K562 (cell line): ENCODE measurements around the gene TMC2. TPM values are rescaled to one million over a fixed set of nuclear protein-coding genes. Genes with fewer than 3 reads are reported as not detected.

Experiments
- ATAC-seq: fragments of 200-7000 bp; cut with Tn5 transposase; 3 replicates; pipeline ENCODE4 v1.9.1; 2020; ENCODE audit warnings: moderate library complexity
- BruUV-seq: library from RNA; stranded (reverse); fragments of 400-500 nt; replicated peaks from 2 replicates; lab custom pipeline; 2021; lab: Mats Ljungman, UMichigan
- CTCF ChIA-PET: fragments of 300-600 bp; formaldehyde crosslinking; extraction: SDS; loops from one replicate; lab custom pipeline; 2021; ENCODE audit warnings: low intra/inter-chr PET ratio; lab: Yijun Ruan, JAX
- POLR2A ChIA-PET: fragments of 300-600, 350-650 bp; sonication (Branson Sonifier 250); formaldehyde crosslinking; extraction: SDS; loops from one replicate; lab custom pipeline; 2021; ENCODE audit warnings: antibody characterized with exemption, inconsistent platforms; lab: Yijun Ruan, JAX
- DNase-seq, 4 experiments: peaks; one replicate each; pipeline versions ENCODE4 v3.0.0 to v3.0.0-alpha.2; 2011 to 2018; ENCODE audit warnings: low spot score in 3 of 4, mixed read lengths in 3 of 4; ENCODE audit errors: extremely low read depth in 1 of 4
- FAIRE-seq: peaks from 2 replicates; lab custom pipeline; 2011; peaks lifted over from hg19 to GRCh38; lab: Jason Lieb, UNC
- H2AFZ ChIP-seq: 2 replicates; pipeline ENCODE4 v1.6.0; 2011; ENCODE audit warnings: low read depth, low read length, control low read depth, inconsistent platforms
- H3K27ac ChIP-seq: fragments of 200-600 bp; 3 replicates; pipeline ENCODE4 v1.8.0; 2011; ENCODE audit warnings: low read depth, mild to moderate bottlenecking, control low read depth, inconsistent platforms, low read length, moderate library complexity, mixed read lengths; ENCODE audit errors: extremely low read depth
- H3K27me3 ChIP-seq, 2 experiments: fragments of 300-600 bp in 1 of 2; 2 replicates in 1 of 2; 3 replicates in 1 of 2; pipeline versions ENCODE4 v1.6.0 to v1.8.0; 2011; ENCODE audit warnings: inconsistent platforms in 2 of 2, low read length in 2 of 2, mild to moderate bottlenecking in 1 of 2, mixed read lengths in 1 of 2, moderate library complexity in 1 of 2; ENCODE audit not compliant: control insufficient read depth in 2 of 2, insufficient read depth in 2 of 2
- H3K36me3 ChIP-seq: fragments of 300-600 bp; 3 replicates; pipeline ENCODE4 v1.8.0; 2011; ENCODE audit warnings: mild to moderate bottlenecking, low read length, inconsistent platforms; ENCODE audit not compliant: control insufficient read depth, insufficient read depth
- H3K4me1 ChIP-seq, 2 experiments: fragments of 200-600 bp in 1 of 2; replicated peaks in 1 of 2; 2 replicates in 1 of 2; 3 replicates in 1 of 2; pipeline versions ENCODE4 v1.5.1 to v1.8.0; 2011; ENCODE audit warnings: inconsistent platforms in 2 of 2, low read length in 2 of 2, mild to moderate bottlenecking in 1 of 2, mixed read lengths in 1 of 2, moderate library complexity in 1 of 2; ENCODE audit not compliant: control insufficient read depth in 2 of 2, insufficient read depth in 2 of 2
- H3K4me2 ChIP-seq: 2 replicates; pipeline ENCODE4 v1.6.1; 2011; ENCODE audit warnings: low read length, control low read depth, inconsistent platforms, mixed read lengths; ENCODE audit not compliant: insufficient read depth
- H3K4me3 ChIP-seq: fragments of 200-600 bp; sonication (generic), shearing (Covaris generic); 2 replicates; pipeline ENCODE4 v1.5.1; 2016; ENCODE audit warnings: control low read depth, inconsistent platforms
- H3K79me2 ChIP-seq: fragments of 200-600 bp; 3 replicates; pipeline ENCODE4 v1.8.0; 2011; ENCODE audit warnings: low read length, inconsistent platforms; ENCODE audit not compliant: control insufficient read depth, insufficient read depth
- H3K9ac ChIP-seq, 2 experiments: 2 replicates each; pipeline versions ENCODE4 v1.6.0 to v1.6.1; 2011; ENCODE audit warnings: low read depth in 2 of 2, low read length in 2 of 2, control low read depth in 1 of 2, inconsistent platforms in 1 of 2, mild to moderate bottlenecking in 1 of 2, mixed read lengths in 1 of 2; ENCODE audit not compliant: insufficient read depth in 1 of 2
- H3K9me1 ChIP-seq: one replicate; pipeline ENCODE4 v1.6.0; 2011; ENCODE audit warnings: inconsistent platforms, mild to moderate bottlenecking, low read length, moderate library complexity; ENCODE audit not compliant: control insufficient read depth, insufficient read depth
- H3K9me3 ChIP-seq: replicated peaks from 2 replicates; pipeline ENCODE4 v1.5.1; 2011; ENCODE audit warnings: low read depth, low read length, inconsistent platforms; ENCODE audit not compliant: control insufficient read depth, insufficient read depth
- H4K20me1 ChIP-seq: replicated peaks from 2 replicates; pipeline ENCODE4 v1.6.1; 2011; ENCODE audit warnings: low read length, inconsistent platforms, mixed read lengths; ENCODE audit not compliant: control insufficient read depth, insufficient read depth
- EGR1 ChIP-seq: fragments of 450-650 bp; conservative IDR thresholded peaks from 2 replicates; pipeline ENCODE4 v1.6.1; 2017; ENCODE audit warnings: mild to moderate bottlenecking
- ZNF445 ChIP-seq: fragments of 250-450 bp; sonication (Bioruptor Pico); IDR thresholded peaks from 2 replicates; pipeline ENCODE4 v1.4.0; 2020; ENCODE audit warnings: low read depth, mild to moderate bottlenecking, moderate library complexity
- ZNF77 ChIP-seq: fragments of 250-450 bp; sonication (Bioruptor Pico); IDR thresholded peaks from 2 replicates; pipeline ENCODE4 v1.5.0; 2020
- WGBS: fragments of 100-300 bp; shearing (Covaris generic); methylation state at CpG from one replicate; pipeline ENCODE4 v1.1.6; 2016; ENCODE audit warnings: low coverage, mixed read lengths; ENCODE audit not compliant: insufficient coverage; ENCODE audit errors: missing lambda C conversion rate; 5-methylcytosine and 5-hydroxymethylcytosine counted together
- in situ Hi-C: fragments of 300-500 bp; cut with MboI; formaldehyde crosslinking; loops from 4 replicates; pipeline ENCODE4 v1.15.0; 2018; ENCODE audit warnings: inconsistent platforms, mixed read lengths
- intact Hi-C: fragments of 100-400 bp; cut with micrococcal nuclease; formaldehyde crosslinking; loops from 2 replicates; pipeline ENCODE4 v1.14.2; 2022
- polyA plus RNA-seq, 8 experiments: library from polyadenylated mRNA; depleted of rRNA in 4 of 8; stranded (reverse) in 5 of 8; unstranded in 3 of 8; fragments of >200 nt; fragmentation: Nextera tagmentation in 2 of 8; fragmentation: Illumina TruSeq in 1 of 8; extraction: Ambion mirVana in 2 of 8; extraction: Trizol in 1 of 8; gene quantifications; 2 replicates each; pipeline versions ENCODE4 v1.2.1 to v1.2.3, GENCODE V29; 2011 to 2014; ENCODE audit warnings: inconsistent platforms in 1 of 8, missing spikeins in 1 of 8
- total RNA-seq, 7 experiments: library from RNA; depleted of rRNA in 6 of 7; stranded (reverse); fragments of >200 nt in 6 of 7; fragmentation: Illumina TruSeq in 2 of 7; extraction: Trizol in 2 of 7; gene quantifications; 2 replicates each; pipeline versions ENCODE4 v1.2.1 to v1.2.3, GENCODE V29; 2011 to 2021; ENCODE audit warnings: low replicate concordance in 1 of 7
- TF ChIP-seq, protein P1 (sequence below), 2 experiments: IDR thresholded peaks in 1 of 2; conservative IDR thresholded peaks in 1 of 2; 2 replicates each; pipeline ENCODE4 v1.6.1; 2016; ENCODE audit warnings: low read depth in 2 of 2, mild to moderate bottlenecking in 1 of 2, missing compliant biosample characterization in 1 of 2, missing genetic modification characterization in 1 of 2, moderate library complexity in 1 of 2

TMC2 gene
- total and polyA plus RNA-seq, 9 of the 15 experiments (the other 6 are each of a cell fraction or from before 2014, with no cell fraction given) = not detected

DNA sequence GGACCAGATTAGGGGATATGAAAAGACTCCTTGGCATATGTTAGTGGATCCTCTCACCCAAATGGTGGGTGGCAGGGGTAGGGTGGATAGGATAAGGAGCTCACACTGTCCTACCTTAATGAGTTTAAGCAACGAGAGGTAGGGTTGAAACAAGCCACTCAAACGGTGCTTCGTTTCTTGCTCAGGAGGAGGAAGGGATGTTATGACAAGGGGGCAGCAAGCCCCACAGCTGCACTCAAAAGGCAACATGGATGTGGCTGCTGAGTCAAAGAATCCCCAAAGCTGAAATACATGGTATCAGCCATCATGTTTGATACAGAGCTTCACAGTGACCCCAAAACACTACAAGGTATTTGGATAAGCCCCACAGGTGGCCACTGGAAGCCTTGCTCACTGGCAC is 136.1 kb downstream of the TMC2 start:
- Histone ChIP-seq H4K20me1 (no peaks in the 10 kb centered on the region), H3K4me2 (no peak overlapping the region), H2AFZ (no peak overlapping the region), H3K36me3 (no peaks in the 10 kb centered on the region), H3K9me3 (no peaks in the 10 kb centered on the region), H3K79me2 (no peaks in the 10 kb centered on the region), H3K4me1 (no peaks in the 10 kb centered on the region; a peak in 1 of 5 replicates), H3K27me3 (no peaks in the 10 kb centered on the region; a peak in 1 of 5 replicates), H3K9me1 (no peaks in the 10 kb centered on the region), H3K4me3 (no peak overlapping the region)
- 0% methylated on average over 3 of the region's 3 CpGs for WGBS
- in situ Hi-C loops = no loop called here
- BruUV-seq = no TSS peak
- ChIA-PET POLR2A (interaction anchor here (0.6 to 0.9 kb wide), 4 partner anchors 15 to 286 kb away, joined by 3 to 4 read pairs (median 3); no protein-coding TSS in a partner anchor), CTCF (no interaction called here)
- intact Hi-C loops = no loop called here
- DNase-seq (no peak), FAIRE-seq (no peak)
- no peak for TF ChIP-seq ZNF77 (CRISPR knock-in tag)
- TF ChIP-seq ZNF445 (CRISPR knock-in tag) = no peak
- TF ChIP-seq, protein P1, sequence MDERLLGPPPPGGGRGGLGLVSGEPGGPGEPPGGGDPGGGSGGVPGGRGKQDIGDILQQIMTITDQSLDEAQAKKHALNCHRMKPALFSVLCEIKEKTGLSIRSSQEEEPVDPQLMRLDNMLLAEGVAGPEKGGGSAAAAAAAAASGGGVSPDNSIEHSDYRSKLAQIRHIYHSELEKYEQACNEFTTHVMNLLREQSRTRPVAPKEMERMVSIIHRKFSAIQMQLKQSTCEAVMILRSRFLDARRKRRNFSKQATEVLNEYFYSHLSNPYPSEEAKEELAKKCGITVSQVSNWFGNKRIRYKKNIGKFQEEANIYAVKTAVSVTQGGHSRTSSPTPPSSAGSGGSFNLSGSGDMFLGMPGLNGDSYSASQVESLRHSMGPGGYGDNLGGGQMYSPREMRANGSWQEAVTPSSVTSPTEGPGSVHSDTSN (CRISPR knock-in tag; IDR thresholded peaks at IDR 0.05; ENCODE audit: low read depth) = no peak
- TF ChIP-seq, protein P1 (tag; conservative IDR thresholded peaks at IDR 0.05; ENCODE audit: low read depth) = no peak
- TF ChIP-seq EGR1 = no peak
- TF ChIP-seq, all 486 proteins: peak for 0
- Histone ChIP-seq H3K9ac (no peak overlapping the region), H3K27ac (no peak overlapping the region)
- no peak for ATAC-seq
